ENCODE results near the gene SUGCT.

- TF ChIP-seq, protein P1, sequence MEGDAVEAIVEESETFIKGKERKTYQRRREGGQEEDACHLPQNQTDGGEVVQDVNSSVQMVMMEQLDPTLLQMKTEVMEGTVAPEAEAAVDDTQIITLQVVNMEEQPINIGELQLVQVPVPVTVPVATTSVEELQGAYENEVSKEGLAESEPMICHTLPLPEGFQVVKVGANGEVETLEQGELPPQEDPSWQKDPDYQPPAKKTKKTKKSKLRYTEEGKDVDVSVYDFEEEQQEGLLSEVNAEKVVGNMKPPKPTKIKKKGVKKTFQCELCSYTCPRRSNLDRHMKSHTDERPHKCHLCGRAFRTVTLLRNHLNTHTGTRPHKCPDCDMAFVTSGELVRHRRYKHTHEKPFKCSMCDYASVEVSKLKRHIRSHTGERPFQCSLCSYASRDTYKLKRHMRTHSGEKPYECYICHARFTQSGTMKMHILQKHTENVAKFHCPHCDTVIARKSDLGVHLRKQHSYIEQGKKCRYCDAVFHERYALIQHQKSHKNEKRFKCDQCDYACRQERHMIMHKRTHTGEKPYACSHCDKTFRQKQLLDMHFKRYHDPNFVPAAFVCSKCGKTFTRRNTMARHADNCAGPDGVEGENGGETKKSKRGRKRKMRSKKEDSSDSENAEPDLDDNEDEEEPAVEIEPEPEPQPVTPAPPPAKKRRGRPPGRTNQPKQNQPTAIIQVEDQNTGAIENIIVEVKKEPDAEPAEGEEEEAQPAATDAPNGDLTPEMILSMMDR (conservative IDR thresholded peaks at IDR 0.05; ENCODE audit: low read depth, low read length), result no peak
- no peak for TF ChIP-seq EZH2 (IDR thresholded peaks at IDR 0.05; ENCODE audit: borderline replicate concordance, low read depth, low read length, poor library complexity, severe bottlenecking)
These were observed 400.9 kb downstream of the SUGCT start for GRCh38 chr7:40535678-40536077.

All from A673 (cell line).